Measurements from ENCODE around the gene CCDC107. TPM values are rescaled to one million over a fixed set of nuclear protein-coding genes. Genes with fewer than 3 reads are reported as not detected.
A peak's percentile ranks its signal among the peaks of the same experiment; 100 is the strongest.

The CCDC107 gene
- total and polyA plus RNA-seq, 2 of the 13 experiments (the other 11 are each of a cell fraction or from before 2014, with no cell fraction given): 7.1 to 15.2 TPM

- TF ChIP-seq, protein P1, sequence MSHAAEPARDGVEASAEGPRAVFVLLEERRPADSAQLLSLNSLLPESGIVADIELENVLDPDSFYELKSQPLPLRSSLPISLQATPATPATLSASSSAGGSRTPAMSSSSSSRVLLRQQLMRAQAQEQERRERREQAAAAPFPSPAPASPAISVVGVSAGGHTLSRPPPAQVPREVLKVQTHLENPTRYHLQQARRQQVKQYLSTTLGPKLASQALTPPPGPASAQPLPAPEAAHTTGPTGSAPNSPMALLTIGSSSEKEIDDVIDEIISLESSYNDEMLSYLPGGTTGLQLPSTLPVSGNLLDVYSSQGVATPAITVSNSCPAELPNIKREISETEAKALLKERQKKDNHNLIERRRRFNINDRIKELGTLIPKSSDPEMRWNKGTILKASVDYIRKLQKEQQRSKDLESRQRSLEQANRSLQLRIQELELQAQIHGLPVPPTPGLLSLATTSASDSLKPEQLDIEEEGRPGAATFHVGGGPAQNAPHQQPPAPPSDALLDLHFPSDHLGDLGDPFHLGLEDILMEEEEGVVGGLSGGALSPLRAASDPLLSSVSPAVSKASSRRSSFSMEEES (CRISPR knock-in tag; IDR thresholded peaks at IDR 0.05): peak; percentile 52
- TF ChIP-seq, protein P2, sequence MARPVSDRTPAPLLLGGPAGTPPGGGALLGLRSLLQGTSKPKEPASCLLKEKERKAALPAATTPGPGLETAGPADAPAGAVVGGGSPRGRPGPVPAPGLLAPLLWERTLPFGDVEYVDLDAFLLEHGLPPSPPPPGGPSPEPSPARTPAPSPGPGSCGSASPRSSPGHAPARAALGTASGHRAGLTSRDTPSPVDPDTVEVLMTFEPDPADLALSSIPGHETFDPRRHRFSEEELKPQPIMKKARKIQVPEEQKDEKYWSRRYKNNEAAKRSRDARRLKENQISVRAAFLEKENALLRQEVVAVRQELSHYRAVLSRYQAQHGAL (CRISPR knock-in tag; IDR thresholded peaks at IDR 0.05; ENCODE audit: not compliant biosample characterization): no peak
- TF ChIP-seq RNF219 (CRISPR knock-in tag; IDR thresholded peaks at IDR 0.05): no peak
- no peak for TF ChIP-seq CHCHD3 (CRISPR knock-in tag; IDR thresholded peaks at IDR 0.05)
- no peak for TF ChIP-seq MEIS1 (CRISPR knock-in tag; IDR thresholded peaks at IDR 0.05; ENCODE audit: borderline replicate concordance)
- TF ChIP-seq TAF1 (CRISPR knock-in tag; IDR thresholded peaks at IDR 0.05): no peak
- peak; percentile 14; the same call in 1 of the 2 replicates for TF ChIP-seq NR2F6 (IDR thresholded peaks at IDR 0.05)
- peak; percentile 61; the same call in 1 of the 2 replicates for TF ChIP-seq NR2F6 (CRISPR knock-in tag; IDR thresholded peaks at IDR 0.05)
- TF ChIP-seq NFKB2 (CRISPR knock-in tag; IDR thresholded peaks at IDR 0.05; ENCODE audit: borderline replicate concordance): no peak
- no peak for TF ChIP-seq KMT2A (CRISPR knock-in tag; IDR thresholded peaks at IDR 0.05)
- TF ChIP-seq ZBTB7A (CRISPR knock-in tag; IDR thresholded peaks at IDR 0.05): no peak
- no peak for TF ChIP-seq ZSCAN25 (CRISPR knock-in tag; IDR thresholded peaks at IDR 0.05)
- no peak for TF ChIP-seq ZBTB8A (CRISPR knock-in tag; IDR thresholded peaks at IDR 0.05; ENCODE audit: borderline replicate concordance, low read depth)
- TF ChIP-seq GATAD1 (CRISPR knock-in tag; IDR thresholded peaks at IDR 0.05): peak; percentile 47; the same call in 1 of the 2 replicates
- TF ChIP-seq, protein P3, sequence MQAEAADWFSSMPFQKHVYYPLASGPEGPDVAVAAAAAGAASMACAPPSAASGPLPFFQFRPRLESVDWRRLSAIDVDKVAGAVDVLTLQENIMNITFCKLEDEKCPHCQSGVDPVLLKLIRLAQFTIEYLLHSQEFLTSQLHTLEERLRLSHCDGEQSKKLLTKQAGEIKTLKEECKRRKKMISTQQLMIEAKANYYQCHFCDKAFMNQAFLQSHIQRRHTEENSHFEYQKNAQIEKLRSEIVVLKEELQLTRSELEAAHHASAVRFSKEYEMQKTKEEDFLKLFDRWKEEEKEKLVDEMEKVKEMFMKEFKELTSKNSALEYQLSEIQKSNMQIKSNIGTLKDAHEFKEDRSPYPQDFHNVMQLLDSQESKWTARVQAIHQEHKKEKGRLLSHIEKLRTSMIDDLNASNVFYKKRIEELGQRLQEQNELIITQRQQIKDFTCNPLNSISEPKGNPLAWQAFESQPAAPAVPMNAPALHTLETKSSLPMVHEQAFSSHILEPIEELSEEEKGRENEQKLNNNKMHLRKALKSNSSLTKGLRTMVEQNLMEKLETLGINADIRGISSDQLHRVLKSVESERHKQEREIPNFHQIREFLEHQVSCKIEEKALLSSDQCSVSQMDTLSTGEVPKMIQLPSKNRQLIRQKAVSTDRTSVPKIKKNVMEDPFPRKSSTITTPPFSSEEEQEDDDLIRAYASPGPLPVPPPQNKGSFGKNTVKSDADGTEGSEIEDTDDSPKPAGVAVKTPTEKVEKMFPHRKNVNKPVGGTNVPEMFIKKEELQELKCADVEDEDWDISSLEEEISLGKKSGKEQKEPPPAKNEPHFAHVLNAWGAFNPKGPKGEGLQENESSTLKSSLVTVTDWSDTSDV (CRISPR knock-in tag; IDR thresholded peaks at IDR 0.05): no peak
- TF ChIP-seq, protein P4, sequence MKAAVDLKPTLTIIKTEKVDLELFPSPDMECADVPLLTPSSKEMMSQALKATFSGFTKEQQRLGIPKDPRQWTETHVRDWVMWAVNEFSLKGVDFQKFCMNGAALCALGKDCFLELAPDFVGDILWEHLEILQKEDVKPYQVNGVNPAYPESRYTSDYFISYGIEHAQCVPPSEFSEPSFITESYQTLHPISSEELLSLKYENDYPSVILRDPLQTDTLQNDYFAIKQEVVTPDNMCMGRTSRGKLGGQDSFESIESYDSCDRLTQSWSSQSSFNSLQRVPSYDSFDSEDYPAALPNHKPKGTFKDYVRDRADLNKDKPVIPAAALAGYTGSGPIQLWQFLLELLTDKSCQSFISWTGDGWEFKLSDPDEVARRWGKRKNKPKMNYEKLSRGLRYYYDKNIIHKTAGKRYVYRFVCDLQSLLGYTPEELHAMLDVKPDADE (CRISPR knock-in tag; IDR thresholded peaks at IDR 0.05): no peak
- TF ChIP-seq FOXA3 (CRISPR knock-in tag; IDR thresholded peaks at IDR 0.05): peak; percentile 71
- no peak for TF ChIP-seq ZNF510 (CRISPR knock-in tag; IDR thresholded peaks at IDR 0.05; ENCODE audit: low read depth)
- TF ChIP-seq ELF1 (CRISPR knock-in tag; IDR thresholded peaks at IDR 0.05): peak; percentile 17; the same call in 1 of the 2 replicates
- no peak for TF ChIP-seq HINFP (CRISPR knock-in tag; IDR thresholded peaks at IDR 0.05; ENCODE audit: low read depth)
These were observed 11.4 kb downstream of the CCDC107 start (continued) for GRCh38 chr9:35669331-35670145.
